ENCODE results near the gene SCD5. TPM values are rescaled to one million over a fixed set of nuclear protein-coding genes. Genes with fewer than 3 reads are reported as not detected.
"Not testable (repeated sequence)": the region's sequence is repeated elsewhere in the genome, so short reads cannot be mapped to it uniquely, and the experiment has no call there.

Gene SCD5
- 18.0 and 22.8 TPM in 2 replicates for total RNA-seq (ENCODE audit: low replicate concordance)

DNA sequence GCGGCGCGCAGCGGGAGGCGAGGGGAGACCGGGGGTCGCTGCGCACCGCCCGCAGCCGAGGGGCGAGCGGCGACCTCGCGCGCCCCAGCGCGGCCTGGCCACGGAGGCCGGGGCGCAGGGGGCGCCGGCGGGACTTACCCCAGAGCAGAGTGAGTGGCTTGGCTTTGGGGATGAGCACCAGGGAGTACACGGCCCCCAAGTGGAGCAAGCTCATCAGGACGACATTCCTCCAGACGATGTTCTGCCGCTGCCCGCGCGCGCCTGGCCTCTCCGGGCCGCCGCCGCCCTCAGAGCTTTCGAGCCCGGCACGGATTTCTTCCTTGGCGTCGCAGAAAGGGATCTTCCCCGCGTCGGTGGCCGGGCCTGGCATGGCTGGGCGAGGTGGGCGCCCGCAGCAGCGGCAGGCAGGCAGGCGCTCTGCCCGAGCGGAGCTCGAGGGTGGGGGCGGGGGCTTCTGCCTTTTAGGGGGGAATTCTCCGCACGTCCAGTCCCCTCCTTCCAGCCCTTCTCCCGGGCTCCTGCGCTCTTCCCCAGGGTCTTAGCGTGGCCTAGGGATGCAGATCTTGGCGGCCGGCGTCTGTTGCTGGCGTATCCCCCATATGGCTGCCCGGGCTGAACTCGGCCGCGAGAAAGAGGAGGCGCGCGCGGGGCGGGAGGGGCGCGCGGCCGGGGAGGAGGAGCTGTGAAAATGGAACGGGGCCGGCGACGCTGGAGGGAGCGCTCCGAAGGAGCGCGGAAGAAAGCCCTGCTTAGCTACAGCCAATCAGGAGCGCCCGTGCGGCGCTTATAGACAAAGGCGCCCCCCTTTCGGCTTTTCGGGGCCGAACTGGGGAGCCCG is at the start of gene SCD5:
Gene SCD5 (minus strand): TSS at position 629 of the 838 bp plus-strand sequence. CDS start 259 bp downstream, at position 370.
- TF ChIP-seq, protein P1, sequence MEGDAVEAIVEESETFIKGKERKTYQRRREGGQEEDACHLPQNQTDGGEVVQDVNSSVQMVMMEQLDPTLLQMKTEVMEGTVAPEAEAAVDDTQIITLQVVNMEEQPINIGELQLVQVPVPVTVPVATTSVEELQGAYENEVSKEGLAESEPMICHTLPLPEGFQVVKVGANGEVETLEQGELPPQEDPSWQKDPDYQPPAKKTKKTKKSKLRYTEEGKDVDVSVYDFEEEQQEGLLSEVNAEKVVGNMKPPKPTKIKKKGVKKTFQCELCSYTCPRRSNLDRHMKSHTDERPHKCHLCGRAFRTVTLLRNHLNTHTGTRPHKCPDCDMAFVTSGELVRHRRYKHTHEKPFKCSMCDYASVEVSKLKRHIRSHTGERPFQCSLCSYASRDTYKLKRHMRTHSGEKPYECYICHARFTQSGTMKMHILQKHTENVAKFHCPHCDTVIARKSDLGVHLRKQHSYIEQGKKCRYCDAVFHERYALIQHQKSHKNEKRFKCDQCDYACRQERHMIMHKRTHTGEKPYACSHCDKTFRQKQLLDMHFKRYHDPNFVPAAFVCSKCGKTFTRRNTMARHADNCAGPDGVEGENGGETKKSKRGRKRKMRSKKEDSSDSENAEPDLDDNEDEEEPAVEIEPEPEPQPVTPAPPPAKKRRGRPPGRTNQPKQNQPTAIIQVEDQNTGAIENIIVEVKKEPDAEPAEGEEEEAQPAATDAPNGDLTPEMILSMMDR (IDR thresholded peaks at IDR 0.05; ENCODE audit: insufficient read depth, low read length): no peak
- peak; percentile 86 for DNase-seq (ENCODE audit: low read depth)

DNA sequence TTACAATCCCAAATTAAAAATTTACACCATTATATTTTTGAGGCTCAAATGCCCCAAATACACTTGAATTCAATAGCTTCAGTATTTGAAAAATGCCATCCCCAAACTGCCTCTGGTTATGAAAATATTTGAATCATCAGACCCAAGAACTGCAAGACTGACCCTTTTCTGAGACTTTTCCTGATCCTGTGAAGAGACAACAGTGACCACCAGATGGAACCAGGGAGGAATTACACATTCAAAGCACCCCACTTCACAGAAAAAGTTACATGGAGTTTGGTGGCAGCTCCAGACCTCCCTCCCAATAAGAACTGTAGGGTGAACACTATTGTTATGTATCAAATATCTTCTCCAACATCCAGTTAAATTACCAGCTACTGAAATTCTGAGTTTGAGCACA is 44.0 kb upstream of the SCD5 start:
- TF ChIP-seq, protein P1 (IDR thresholded peaks at IDR 0.05; ENCODE audit: insufficient read depth, low read length): peak; percentile 43
- peak; percentile 20 for DNase-seq (ENCODE audit: low read depth)
- no peak overlapping the region for H3K4me3 ChIP-seq (ENCODE audit: low read depth, low read length)

More for the DNA sequence above, at the start of gene SCD5:
- H3K4me3 ChIP-seq (ENCODE audit: low read depth, low read length): peak within 1 kb of the TSS; percentile 82

DNA sequence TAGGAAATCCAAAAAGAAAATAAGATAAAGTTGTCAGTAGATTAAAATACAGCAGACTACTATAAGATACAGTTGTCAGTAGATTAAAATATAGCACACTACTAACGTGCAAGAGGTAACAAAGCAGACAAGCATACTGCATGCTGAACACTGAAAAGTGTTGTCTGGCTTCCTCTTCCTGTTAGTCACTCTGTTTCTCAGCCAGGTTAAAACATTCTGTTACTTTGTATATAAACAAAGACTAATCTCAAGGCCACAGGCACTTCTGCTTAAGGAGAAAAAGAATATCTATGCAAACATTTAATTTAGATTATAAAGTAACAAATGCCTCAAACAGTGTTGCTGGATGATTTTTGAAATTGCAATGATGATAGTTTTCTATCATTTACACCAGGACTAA is 41.0 kb upstream of the SCD5 start:
- DNase-seq (ENCODE audit: low read depth): no peak
- TF ChIP-seq, protein P1 (IDR thresholded peaks at IDR 0.05; ENCODE audit: insufficient read depth, low read length): no peak
- H3K4me3 ChIP-seq (ENCODE audit: low read depth, low read length): no peak overlapping the region

DNA sequence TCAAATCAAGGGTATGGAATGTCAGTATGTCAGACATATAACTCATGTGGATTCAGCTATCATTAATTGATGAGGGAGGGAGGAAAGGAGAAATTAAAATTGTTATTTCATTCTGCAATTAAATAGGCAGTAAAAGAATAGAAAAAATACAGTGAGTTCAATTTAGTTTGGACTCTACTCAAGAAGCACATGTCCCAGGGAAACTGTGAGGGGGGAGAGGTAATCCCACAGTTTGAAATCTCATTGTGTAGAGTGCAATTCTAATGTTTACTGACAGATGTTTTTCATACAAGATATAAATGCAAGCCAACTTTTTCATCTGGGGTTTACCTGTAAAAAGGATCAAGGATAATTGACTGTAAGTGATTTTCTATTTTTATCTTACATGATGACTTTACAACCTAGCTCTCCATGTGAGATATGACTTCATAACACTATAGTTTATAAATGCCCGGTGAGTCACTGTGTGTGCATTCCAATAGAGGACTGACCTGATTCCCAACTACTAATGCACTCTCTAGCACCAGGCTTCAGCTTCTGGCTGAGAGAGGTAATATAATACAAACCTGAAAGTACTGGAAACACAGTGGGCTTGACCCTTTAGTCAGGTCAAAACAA is 35.2 kb upstream of the SCD5 start:
- DNase-seq (ENCODE audit: low read depth): peak; percentile 82
- TF ChIP-seq, protein P1 (IDR thresholded peaks at IDR 0.05; ENCODE audit: insufficient read depth, low read length): peak; percentile 34
- no peak overlapping the region for H3K4me3 ChIP-seq (ENCODE audit: low read depth, low read length)

DNA sequence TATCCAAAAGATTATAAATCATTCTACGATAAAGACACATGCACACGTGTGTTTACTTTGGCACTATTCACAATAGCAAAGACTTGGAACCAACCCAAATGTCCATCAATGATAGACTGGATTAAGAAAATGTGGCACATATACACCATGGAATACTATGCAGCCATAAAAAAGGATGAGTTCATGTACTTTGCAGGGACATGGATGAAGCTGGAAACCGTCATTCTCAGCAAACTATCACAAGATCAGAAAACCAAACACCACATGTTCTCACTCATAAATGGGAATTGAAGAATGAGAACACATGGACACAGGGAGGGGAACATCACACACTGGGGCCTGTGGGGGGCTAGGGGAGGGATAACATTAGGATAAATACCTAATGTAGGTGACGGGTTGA is 34.5 kb upstream of the SCD5 start:
- H3K4me3 ChIP-seq (ENCODE audit: low read depth, low read length); DNase-seq (ENCODE audit: low read depth): not testable (repeated sequence)

DNA sequence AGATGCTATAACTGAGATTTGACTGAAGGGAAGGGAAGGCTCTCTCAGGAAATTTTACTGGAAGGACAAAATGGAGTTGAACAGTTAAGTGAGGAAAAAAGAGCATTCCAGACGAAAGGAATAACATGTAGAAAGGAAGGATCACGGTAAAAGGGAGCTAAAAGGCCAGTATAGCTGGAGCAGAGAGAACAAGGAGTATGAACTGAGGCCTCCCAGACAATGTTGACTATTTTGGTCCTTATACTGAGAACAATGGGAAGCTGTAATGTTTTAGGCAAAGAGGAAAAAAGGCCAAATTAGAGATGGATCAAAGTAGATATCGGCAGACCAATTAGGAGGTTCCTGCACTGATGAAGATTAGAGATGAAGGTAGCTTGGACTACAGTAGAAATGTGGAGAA is 26.8 kb upstream of the SCD5 start:
- TF ChIP-seq, protein P1 (IDR thresholded peaks at IDR 0.05; ENCODE audit: insufficient read depth, low read length): no peak
- no peak overlapping the region for H3K4me3 ChIP-seq (ENCODE audit: low read depth, low read length)
- no peak for DNase-seq (ENCODE audit: low read depth)

DNA sequence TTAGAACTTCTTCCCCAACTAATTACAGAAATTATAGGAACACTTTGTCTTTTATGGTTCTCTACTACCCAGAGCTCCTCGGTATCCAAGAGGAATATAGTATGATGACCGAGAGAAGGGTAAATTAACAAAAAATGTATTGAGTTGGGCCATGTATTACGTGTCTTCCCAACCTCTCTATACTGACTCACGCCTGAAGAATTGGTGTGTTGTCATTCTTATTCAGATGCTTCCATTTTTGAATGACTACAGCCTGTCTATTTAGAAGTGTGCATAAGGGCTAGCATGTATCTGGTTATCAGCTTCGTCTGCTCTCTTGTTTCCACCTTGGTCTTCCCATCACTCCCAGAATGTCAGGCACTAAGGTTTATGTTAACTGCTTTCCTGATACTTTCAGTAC is 24.5 kb upstream of the SCD5 start:
- DNase-seq (ENCODE audit: low read depth): no peak
- no peak overlapping the region for H3K4me3 ChIP-seq (ENCODE audit: low read depth, low read length)
- TF ChIP-seq, protein P1 (IDR thresholded peaks at IDR 0.05; ENCODE audit: insufficient read depth, low read length): no peak
